ENCODE data around the gene KCNK7.

DNA sequence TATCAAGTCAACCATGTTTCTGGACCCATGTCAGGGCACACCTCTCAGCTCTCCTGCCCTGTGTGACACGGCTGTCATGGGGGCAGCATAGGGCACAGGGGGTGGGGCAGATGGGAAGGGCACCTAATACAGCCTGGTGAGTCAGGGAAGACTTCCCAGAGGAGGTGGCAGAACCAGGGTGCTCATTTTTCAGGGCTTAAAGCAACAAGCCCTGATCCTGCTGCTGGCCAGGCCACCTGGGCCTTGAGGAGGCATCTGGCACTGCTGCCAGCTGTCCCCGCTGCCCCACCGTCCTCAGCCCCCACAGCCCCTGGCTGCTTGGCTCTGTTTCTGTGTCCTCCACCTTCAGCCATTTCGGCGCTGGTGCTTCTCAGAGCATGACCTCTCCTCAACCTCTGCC is 14.1 kb upstream of the KCNK7 start:
- TF ChIP-seq, protein P1, sequence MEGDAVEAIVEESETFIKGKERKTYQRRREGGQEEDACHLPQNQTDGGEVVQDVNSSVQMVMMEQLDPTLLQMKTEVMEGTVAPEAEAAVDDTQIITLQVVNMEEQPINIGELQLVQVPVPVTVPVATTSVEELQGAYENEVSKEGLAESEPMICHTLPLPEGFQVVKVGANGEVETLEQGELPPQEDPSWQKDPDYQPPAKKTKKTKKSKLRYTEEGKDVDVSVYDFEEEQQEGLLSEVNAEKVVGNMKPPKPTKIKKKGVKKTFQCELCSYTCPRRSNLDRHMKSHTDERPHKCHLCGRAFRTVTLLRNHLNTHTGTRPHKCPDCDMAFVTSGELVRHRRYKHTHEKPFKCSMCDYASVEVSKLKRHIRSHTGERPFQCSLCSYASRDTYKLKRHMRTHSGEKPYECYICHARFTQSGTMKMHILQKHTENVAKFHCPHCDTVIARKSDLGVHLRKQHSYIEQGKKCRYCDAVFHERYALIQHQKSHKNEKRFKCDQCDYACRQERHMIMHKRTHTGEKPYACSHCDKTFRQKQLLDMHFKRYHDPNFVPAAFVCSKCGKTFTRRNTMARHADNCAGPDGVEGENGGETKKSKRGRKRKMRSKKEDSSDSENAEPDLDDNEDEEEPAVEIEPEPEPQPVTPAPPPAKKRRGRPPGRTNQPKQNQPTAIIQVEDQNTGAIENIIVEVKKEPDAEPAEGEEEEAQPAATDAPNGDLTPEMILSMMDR (conservative IDR thresholded peaks at IDR 0.05; ENCODE audit: low read depth, low read length): no peak
- TF ChIP-seq EZH2 (IDR thresholded peaks at IDR 0.05; ENCODE audit: low read length, unreplicated experiment): no peak
